ENCODE measurements around the gene EPHA7. TPM values are rescaled to one million over a fixed set of nuclear protein-coding genes. Genes with fewer than 3 reads are reported as not detected.

Gene EPHA7
- total RNA-seq, 4 donors from 2014 or later = 0.60 to 1.3 (median 0.72) TPM

DNA sequence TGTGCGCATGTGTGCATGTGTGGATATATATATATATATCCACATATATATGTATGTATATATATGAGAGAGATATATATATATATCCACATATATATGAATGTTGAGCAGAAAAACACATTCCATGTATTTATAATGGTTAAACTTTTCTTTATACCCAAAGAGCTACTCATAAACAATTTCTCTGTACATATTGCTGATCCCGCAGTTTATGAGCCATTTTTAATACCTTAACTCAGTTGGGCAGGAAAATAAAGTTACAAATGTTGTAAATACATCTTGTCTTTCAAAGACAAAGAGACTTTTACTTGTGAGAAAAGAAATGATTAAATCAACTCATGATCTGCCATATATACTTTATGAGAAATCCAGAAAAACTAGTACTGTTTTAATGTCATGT lies 18.1 kb upstream of the EPHA7 start:
- WGBS = 91% methylated on average over 2 of the region's 2 CpGs
- no peak for DNase-seq (ENCODE audit: low spot score in 2 of 2)
- Histone ChIP-seq H3K9me3 (no peaks in the 10 kb centered on the region), H3K36me3 (no peaks in the 10 kb centered on the region), H3K4me1 (no peaks in the 10 kb centered on the region), H3K4me3 (no peak overlapping the region), H3K27me3 (no peaks in the 10 kb centered on the region), H3K27ac (no peak overlapping the region)
- TF ChIP-seq CTCF (IDR thresholded peaks at IDR 0.05) = no peak
- TF ChIP-seq EP300 (IDR thresholded peaks at IDR 0.05) = no peak
- no peak for TF ChIP-seq POLR2A (IDR thresholded peaks at IDR 0.05)
- TF ChIP-seq POLR2AphosphoS5 (IDR thresholded peaks at IDR 0.05) = no peak

GRCh38 chr6:93433592-93433991 lies 14.2 kb upstream of the EPHA7 start:
- H3K4me3 ChIP-seq = no peak overlapping the region
- H3K4me1 ChIP-seq = no peaks in the 10 kb centered on the region
- no peaks in the 10 kb centered on the region for H3K36me3 ChIP-seq
- H3K9me3 ChIP-seq = no peaks in the 10 kb centered on the region
- TF ChIP-seq CTCF (IDR thresholded peaks at IDR 0.05) = no peak
- TF ChIP-seq POLR2A (IDR thresholded peaks at IDR 0.05) = no peak
- TF ChIP-seq EP300 (IDR thresholded peaks at IDR 0.05) = no peak
- no peak for TF ChIP-seq POLR2AphosphoS5 (IDR thresholded peaks at IDR 0.05)
- WGBS = 50% methylated on average over 2 of the region's 2 CpGs
- no peak for DNase-seq (ENCODE audit: low spot score in 2 of 2)
- H3K27ac ChIP-seq = no peak overlapping the region
- H3K27me3 ChIP-seq = no peaks in the 10 kb centered on the region

- Histone ChIP-seq H3K4me3 (no peak overlapping the region), H3K36me3 (no peaks in the 10 kb centered on the region), H3K4me1 (peaks cover 7% of the 10 kb centered on the region), H3K27ac (no peak overlapping the region), H3K9me3 (no peaks in the 10 kb centered on the region), H3K27me3 (peaks cover 32% of the 10 kb centered on the region)
- TF ChIP-seq EP300 (IDR thresholded peaks at IDR 0.05) = no peak
- TF ChIP-seq POLR2AphosphoS5 (IDR thresholded peaks at IDR 0.05) = no peak
- no peak for TF ChIP-seq CTCF (IDR thresholded peaks at IDR 0.05)
- TF ChIP-seq POLR2A (IDR thresholded peaks at IDR 0.05) = no peak
- DNase-seq (ENCODE audit: low spot score in 2 of 2) = no peak
- 24% methylated on average over 2 of the region's 2 CpGs for WGBS
Observed at GRCh38 chr6:93424303-93425064, 5.1 kb upstream of the EPHA7 start.

- Histone ChIP-seq H3K27me3 (peaks cover 38% of the 10 kb centered on the region), H3K9me3 (no peaks in the 10 kb centered on the region), H3K4me1 (peaks cover 16% of the 10 kb centered on the region), H3K27ac (no peak overlapping the region), H3K36me3 (no peaks in the 10 kb centered on the region), H3K4me3 (no peak overlapping the region)
- TF ChIP-seq EP300 (IDR thresholded peaks at IDR 0.05) (no peak), CTCF (IDR thresholded peaks at IDR 0.05) (no peak), POLR2AphosphoS5 (IDR thresholded peaks at IDR 0.05) (no peak), POLR2A (IDR thresholded peaks at IDR 0.05) (no peak)
- DNase-seq (ENCODE audit: low spot score in 2 of 2) = no peak
- 46% methylated on average over 2 of the region's 2 CpGs for WGBS
Observed at GRCh38 chr6:93423542-93423941, 4.2 kb upstream of the EPHA7 start.

GRCh38 chr6:93420163-93420795 lies 920 bp upstream of the EPHA7 start:
- no peaks in the 10 kb centered on the region for H3K9me3 ChIP-seq
- H3K27me3 ChIP-seq = peaks cover 69% of the 10 kb centered on the region
- peak overlapping the region; percentile 59 for H3K4me3 ChIP-seq
- DNase-seq (ENCODE audit: low spot score in 2 of 2) = no peak
- no peaks in the 10 kb centered on the region for H3K36me3 ChIP-seq
- peaks cover 40% of the 10 kb centered on the region for H3K4me1 ChIP-seq
- TF ChIP-seq POLR2A (IDR thresholded peaks at IDR 0.05) (no peak), POLR2AphosphoS5 (IDR thresholded peaks at IDR 0.05) (no peak), EP300 (IDR thresholded peaks at IDR 0.05) (no peak), CTCF (IDR thresholded peaks at IDR 0.05) (no peak)
- WGBS = 13% methylated on average over 14 of the region's 14 CpGs
- no peak overlapping the region for H3K27ac ChIP-seq
